HG02938 (cell line): Measurements from ENCODE around the gene TEX30.

ENCODE experiments used
- ATAC-seq: cut with Tn5 transposase; IDR thresholded peaks from one replicate; pipeline ENCODE4 v1.9.1; 2021; ENCODE audit warnings: mild to moderate bottlenecking, moderate library complexity; ENCODE audit not compliant: unreplicated experiment

TEX30 gene

DNA sequence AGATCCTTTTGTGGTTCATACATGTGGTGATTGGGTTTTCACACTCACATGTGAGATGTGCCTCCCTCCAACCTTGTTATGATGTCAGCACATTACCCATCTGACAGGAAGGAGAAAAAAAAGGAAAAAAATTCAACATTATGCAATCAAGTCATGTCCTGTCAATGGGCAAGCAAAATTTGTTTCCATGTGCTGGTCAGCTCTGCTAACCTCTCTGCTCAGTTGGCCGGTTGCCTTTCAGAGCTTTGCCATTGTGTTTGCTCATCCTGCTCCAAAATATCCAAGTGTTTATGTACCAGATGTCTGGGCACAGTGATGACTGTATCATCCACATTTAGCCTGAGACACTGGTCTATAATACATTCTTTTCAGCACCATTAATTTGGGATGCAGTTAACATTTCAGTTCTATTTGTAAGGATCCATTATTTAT is 51.8 kb downstream of the TEX30 start:
- no peak for ATAC-seq

DNA sequence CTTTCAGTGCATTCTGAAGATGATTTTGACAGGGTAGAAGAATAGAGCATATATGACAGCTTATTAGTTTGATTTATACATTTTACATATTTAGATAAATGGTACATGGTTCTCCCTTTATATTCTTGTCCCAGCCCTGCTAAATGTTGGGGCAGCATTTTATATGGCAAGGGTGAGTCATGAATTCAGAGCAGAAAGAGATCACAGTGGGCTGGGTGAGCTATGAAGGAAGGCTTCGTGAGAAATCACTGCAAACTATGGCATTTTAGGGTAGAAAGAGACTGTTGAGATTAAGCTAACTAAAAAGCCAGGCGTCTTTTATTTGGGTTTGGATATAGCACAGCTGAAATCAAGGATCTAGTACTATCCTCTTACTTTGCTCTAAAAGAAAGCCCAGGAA is 54.8 kb downstream of the TEX30 start:
- no peak for ATAC-seq
